Measurements from ENCODE around the gene NOTUM. TPM values are rescaled to one million over a fixed set of nuclear protein-coding genes. Genes with fewer than 3 reads are reported as not detected.

NOTUM gene
- total and polyA plus RNA-seq, 2 of the 4 experiments (the other 2 are of a cell fraction), result 0.05 TPM; not detected in 1

- no peak overlapping the region for H3K27ac ChIP-seq (ENCODE audit: insufficient read depth, low read length)
- H2AFZ ChIP-seq (replicated peaks; ENCODE audit: low read length, poor library complexity), result peak overlapping the region; percentile 40
- CTCF ChIA-PET, result no interaction called here
- no peaks in the 10 kb centered on the region for H3K9me3 ChIP-seq (ENCODE audit: control insufficient read depth, insufficient read depth, low read length)
- H4K8ac ChIP-seq (ENCODE audit: low read depth in 2 of 2, low read length in 2 of 2), result no peak overlapping the region
- peaks cover 14% of the 10 kb centered on the region; the same call in 1 of the 2 replicates for H3K36me3 ChIP-seq (ENCODE audit: control insufficient read depth, insufficient read depth, low read length)
- 0 out of 2 replicates have a peak, but pooled peaks cover 4% of the 10 kb centered on the region for H3K9me1 ChIP-seq (ENCODE audit: insufficient read depth, low read length)
- no peak overlapping the region for H3K14ac ChIP-seq (replicated peaks; ENCODE audit: low read depth, low read length)
- no peak overlapping the region for H4K5ac ChIP-seq (ENCODE audit: low read depth, low read length)
- intact Hi-C loops (cut with micrococcal nuclease), result no loop called here
- H3K4me2 ChIP-seq (ENCODE audit: low read depth, low read length), result no peak overlapping the region
- peaks cover 8% of the 10 kb centered on the region for H4K20me1 ChIP-seq (ENCODE audit: insufficient read depth, low read length)
- ATAC-seq (ENCODE audit: low read depth) (no peak), DNase-seq (no peak)
- in situ Hi-C loops (cut with MboI; ENCODE audit: low sequenced_read_pairs), result no loop called here
- TF ChIP-seq RCOR1 (IDR thresholded peaks at IDR 0.05; ENCODE audit: insufficient replicate concordance, low read length), result no peak
- TF ChIP-seq CTCF (conservative IDR thresholded peaks at IDR 0.05; ENCODE audit: low read depth, low read length), result 0 out of 2 replicates have a peak, but pooled peaks have one; percentile 5
- TF ChIP-seq FOS (IDR thresholded peaks at IDR 0.05; ENCODE audit: low read depth, low read length), result no peak
- TF ChIP-seq MXI1 (IDR thresholded peaks at IDR 0.05; ENCODE audit: borderline replicate concordance, low read depth, low read length), result no peak
- TF ChIP-seq SMC3 (IDR thresholded peaks at IDR 0.05; ENCODE audit: low read depth, low read length), result no peak
- TF ChIP-seq ELK1 (IDR thresholded peaks at IDR 0.05; ENCODE audit: borderline replicate concordance, low read depth, low read length), result no peak
- no peak for TF ChIP-seq NFE2L2 (IDR thresholded peaks at IDR 0.05; ENCODE audit: low read depth, low read length)
- no peak for TF ChIP-seq RFX5 (IDR thresholded peaks at IDR 0.05; ENCODE audit: low read depth, low read length)
- TF ChIP-seq CEBPB (IDR thresholded peaks at IDR 0.05; ENCODE audit: low read depth, low read length), result no peak
- H2AK5ac ChIP-seq (ENCODE audit: low read depth, low read length), result no peak overlapping the region
- H2BK20ac ChIP-seq (ENCODE audit: low read depth, low read length), result no peak overlapping the region
- H2AK9ac ChIP-seq (replicated peaks; ENCODE audit: low read depth, low read length, poor library complexity), result no peak overlapping the region
- no peak overlapping the region for H2BK15ac ChIP-seq (ENCODE audit: low read depth, low read length)
- no peak overlapping the region for H4K91ac ChIP-seq (ENCODE audit: insufficient read depth, low read depth, low read length)
- H3K9ac ChIP-seq (ENCODE audit: low read depth, low read length), result no peak overlapping the region
- H3K23ac ChIP-seq (ENCODE audit: low read depth, low read length), result no peak overlapping the region
- peaks cover 0 to 15% of the 10 kb centered on the region in 2 experiments; a peak in 2 of 4 replicates for H3K79me1 ChIP-seq (ENCODE audit: low read depth in 1 of 2, low read length in 2 of 2)
- no peaks in the 10 kb centered on the region for H3K27me3 ChIP-seq (ENCODE audit: control insufficient read depth, insufficient read depth, low read length)
- no peak overlapping the region for H2BK120ac ChIP-seq (ENCODE audit: low read depth, low read length)
- BruUV-seq (replicated peaks), result no TSS peak
- H3K4me1 ChIP-seq (ENCODE audit: control insufficient read depth, insufficient read depth, low read length), result peaks cover 6% of the 10 kb centered on the region
- no peak overlapping the region for H3K18ac ChIP-seq (ENCODE audit: low read depth, low read length)
- H3K4ac ChIP-seq (ENCODE audit: low read depth, low read length), result no peak overlapping the region
- POLR2A ChIA-PET (ENCODE audit: unreplicated experiment), result no interaction called here
- dilution Hi-C loops (cut with HindIII; ENCODE audit: low sequenced_read_pairs, unreplicated experiment), result no loop called here
- H3K4me3 ChIP-seq (ENCODE audit: insufficient read depth, low read depth, low read length), result no peak overlapping the region
- H3K56ac ChIP-seq (ENCODE audit: extremely low read depth, insufficient read depth, low read length), result no peak overlapping the region
- no peak overlapping the region for H2BK5ac ChIP-seq (ENCODE audit: low read depth, low read length, poor library complexity, severe bottlenecking)
- 90% methylated on average over 5 of the region's 15 CpGs; no CpG with 5 or more reads in 1 of the 2 experiments for WGBS, 2 experiments (ENCODE audit: extremely low coverage in 2 of 2, insufficient read length in 1 of 2)
Measured at GRCh38 chr17:81906476-81907218, 54.3 kb downstream of the NOTUM start.
